ENCODE results near the gene DCC.

Gene DCC

DNA sequence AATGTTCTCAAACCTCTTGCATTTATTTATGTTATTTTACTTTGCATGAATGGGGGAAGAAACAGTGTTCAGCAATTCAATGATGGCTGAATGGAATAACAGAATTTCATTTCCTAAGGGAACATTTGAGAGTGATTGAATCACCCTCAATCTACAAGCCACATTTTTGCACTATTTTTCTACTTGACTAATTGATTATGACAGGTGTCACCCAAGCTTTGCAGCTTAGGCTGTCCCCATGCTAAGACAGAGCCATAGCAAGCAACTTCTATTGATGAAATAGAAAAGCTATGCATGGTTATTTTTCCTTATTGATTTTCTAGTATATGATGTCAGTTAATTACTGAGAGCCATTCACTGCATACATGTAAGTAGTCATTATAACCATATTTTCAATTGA, 795.7 kb downstream of the DCC start:
- TF ChIP-seq, protein P1, sequence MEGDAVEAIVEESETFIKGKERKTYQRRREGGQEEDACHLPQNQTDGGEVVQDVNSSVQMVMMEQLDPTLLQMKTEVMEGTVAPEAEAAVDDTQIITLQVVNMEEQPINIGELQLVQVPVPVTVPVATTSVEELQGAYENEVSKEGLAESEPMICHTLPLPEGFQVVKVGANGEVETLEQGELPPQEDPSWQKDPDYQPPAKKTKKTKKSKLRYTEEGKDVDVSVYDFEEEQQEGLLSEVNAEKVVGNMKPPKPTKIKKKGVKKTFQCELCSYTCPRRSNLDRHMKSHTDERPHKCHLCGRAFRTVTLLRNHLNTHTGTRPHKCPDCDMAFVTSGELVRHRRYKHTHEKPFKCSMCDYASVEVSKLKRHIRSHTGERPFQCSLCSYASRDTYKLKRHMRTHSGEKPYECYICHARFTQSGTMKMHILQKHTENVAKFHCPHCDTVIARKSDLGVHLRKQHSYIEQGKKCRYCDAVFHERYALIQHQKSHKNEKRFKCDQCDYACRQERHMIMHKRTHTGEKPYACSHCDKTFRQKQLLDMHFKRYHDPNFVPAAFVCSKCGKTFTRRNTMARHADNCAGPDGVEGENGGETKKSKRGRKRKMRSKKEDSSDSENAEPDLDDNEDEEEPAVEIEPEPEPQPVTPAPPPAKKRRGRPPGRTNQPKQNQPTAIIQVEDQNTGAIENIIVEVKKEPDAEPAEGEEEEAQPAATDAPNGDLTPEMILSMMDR (conservative IDR thresholded peaks at IDR 0.05): no peak

DNA sequence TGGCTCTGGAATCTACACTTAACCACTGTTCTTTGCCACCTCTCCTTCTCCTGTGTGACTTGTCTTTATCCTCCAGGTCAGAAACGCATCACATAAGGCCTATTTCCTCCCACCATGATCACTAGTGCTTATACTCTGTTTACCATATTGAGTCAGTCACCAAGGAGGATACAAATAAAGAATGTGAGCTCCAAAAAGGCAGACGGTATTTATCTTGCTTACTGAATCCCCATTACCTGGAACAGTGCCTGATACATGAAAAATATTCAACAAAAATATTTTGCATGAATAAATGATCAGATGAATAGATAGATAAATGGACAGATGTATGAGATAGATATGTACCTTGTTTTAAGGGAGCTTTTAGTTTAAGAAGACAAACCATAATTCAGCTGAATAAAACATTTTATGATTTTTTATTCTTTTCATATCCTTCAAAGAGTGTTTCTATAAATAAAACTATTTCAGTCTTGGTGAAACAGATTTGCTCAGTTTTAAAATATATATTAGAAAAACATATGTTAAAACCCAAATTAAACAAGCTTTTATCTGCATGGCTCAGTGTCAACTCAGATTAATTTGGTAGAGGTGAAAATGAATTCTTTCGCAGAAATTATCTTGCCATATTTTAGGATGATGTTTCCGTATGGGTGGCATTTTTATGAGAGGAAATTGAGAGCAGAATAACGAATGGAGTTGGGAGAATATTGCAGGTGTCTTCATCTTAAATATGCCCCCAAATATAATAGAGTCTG, 799.9 kb downstream of the DCC start:
- TF ChIP-seq, protein P1 (conservative IDR thresholded peaks at IDR 0.05): no peak
- H3K27ac ChIP-seq: no peak overlapping the region

More for the DNA sequence above, 795.7 kb downstream of the DCC start:
- H3K27ac ChIP-seq: no peak overlapping the region

DNA sequence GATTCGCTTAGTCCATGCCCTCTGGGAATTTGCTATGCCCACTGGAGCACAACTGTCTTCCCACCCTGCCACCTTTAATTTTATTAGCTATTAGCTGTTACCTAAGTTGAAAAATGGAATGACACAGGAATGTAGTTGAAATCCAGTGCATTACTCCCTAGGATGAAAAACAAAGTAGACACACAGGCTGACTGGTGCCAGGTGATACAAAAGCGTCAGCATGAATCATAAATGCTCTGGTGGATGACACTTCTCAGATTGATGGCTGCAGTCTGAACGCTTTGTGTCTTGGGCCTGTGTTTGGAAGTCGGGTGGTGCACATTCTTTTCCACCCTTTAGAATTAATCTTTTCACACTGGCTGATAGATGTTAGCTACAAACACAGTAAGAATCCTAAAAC, 802.0 kb downstream of the DCC start:
- no peak overlapping the region for H3K27ac ChIP-seq
- TF ChIP-seq, protein P1 (conservative IDR thresholded peaks at IDR 0.05): no peak

DNA sequence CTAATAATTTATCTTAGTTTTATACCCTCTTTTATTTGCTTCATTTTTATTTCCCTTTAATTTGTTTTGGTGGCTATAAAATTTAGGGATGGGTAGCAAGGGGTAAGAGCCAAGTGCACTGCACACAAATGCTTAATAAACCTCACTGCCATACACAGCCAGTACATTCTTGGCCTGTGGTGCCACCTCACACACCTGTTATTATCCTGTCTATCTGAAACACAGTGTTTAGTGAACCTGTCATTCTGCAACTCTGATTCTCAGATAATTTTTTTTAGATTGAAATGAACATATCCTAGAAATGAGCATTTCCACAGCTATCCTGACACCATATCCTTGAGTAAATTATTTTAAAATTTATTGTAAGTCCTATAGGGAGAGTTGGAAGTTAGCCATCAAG, 807.5 kb downstream of the DCC start:
- TF ChIP-seq, protein P1 (conservative IDR thresholded peaks at IDR 0.05): no peak
- no peak overlapping the region for H3K27ac ChIP-seq

DNA sequence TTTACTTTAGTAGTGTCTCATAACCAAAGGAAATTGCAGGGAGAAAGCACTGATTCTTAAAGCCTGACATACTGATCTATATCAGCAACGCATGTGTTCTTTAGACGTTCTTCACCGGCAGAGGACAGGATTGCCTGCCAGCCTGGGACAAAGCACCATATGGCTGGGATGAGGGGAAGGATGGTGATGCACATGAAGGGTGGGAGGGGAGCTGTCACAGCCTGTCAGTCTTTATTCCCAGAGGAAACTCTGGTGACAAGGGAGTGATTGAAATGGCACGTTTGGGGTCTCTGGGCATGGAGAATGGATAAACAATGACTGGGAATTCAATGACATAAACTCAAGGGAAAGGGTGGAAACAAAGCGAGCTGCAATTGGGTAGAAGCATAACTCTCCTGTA, 808.1 kb downstream of the DCC start:
- TF ChIP-seq, protein P1 (conservative IDR thresholded peaks at IDR 0.05): no peak
- H3K27ac ChIP-seq: no peak overlapping the region

DNA sequence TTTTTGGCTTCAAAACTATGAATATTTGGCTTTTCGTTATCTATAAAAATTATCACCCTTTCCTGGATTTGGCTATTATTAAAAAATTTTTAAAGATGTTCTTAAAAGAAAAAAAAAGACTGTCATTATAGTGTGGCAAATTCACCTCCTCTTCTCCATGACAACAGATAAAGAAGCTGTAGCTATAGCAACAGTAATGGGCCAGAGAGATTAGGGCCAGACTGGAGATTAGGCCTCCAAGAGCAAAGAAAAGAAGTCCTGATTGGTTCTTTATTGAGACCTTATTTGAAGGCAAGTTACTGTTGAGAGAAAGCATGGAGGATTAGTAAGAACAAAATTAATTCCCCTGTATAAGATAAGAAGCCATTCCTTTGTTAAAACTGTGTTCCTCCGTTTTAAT, 812.5 kb downstream of the DCC start:
- no peak overlapping the region for H3K27ac ChIP-seq
- TF ChIP-seq, protein P1 (conservative IDR thresholded peaks at IDR 0.05): no peak

DNA sequence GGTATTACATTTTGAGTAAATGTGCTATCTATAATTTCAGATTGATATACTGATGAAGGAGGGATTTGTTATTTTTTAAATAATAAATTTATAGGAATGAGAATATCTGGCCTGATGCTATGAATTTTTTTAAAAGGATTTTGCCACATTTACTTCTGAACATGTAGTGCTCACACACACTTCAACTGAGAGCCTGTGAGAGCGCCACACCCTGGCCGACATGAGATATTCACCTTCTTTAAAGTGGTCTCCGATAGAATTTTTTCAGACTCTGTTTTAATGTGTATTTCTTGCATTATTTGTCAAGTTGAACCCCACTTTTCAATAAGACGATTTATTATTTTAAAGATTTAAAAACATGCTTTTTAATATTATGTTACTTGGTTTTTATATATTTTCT, 813.3 kb downstream of the DCC start:
- TF ChIP-seq, protein P1 (conservative IDR thresholded peaks at IDR 0.05): peak; percentile 35; the same call in 1 of the 2 replicates
- no peak overlapping the region for H3K27ac ChIP-seq
